Measurements from ENCODE around the gene ASB8.

- TF ChIP-seq, protein P1, sequence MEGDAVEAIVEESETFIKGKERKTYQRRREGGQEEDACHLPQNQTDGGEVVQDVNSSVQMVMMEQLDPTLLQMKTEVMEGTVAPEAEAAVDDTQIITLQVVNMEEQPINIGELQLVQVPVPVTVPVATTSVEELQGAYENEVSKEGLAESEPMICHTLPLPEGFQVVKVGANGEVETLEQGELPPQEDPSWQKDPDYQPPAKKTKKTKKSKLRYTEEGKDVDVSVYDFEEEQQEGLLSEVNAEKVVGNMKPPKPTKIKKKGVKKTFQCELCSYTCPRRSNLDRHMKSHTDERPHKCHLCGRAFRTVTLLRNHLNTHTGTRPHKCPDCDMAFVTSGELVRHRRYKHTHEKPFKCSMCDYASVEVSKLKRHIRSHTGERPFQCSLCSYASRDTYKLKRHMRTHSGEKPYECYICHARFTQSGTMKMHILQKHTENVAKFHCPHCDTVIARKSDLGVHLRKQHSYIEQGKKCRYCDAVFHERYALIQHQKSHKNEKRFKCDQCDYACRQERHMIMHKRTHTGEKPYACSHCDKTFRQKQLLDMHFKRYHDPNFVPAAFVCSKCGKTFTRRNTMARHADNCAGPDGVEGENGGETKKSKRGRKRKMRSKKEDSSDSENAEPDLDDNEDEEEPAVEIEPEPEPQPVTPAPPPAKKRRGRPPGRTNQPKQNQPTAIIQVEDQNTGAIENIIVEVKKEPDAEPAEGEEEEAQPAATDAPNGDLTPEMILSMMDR (IDR thresholded peaks at IDR 0.05), result no peak
- TF ChIP-seq POLR2A (IDR thresholded peaks at IDR 0.05), result no peak
Measured at GRCh38 chr12:48201516-48201915, 44.2 kb upstream of the ASB8 start.

All from right lobe of liver (tissue), 4 donors.